B cell (primary cell): ENCODE measurements around the gene ATP8A1.
"Not testable (repeated sequence)": the region's sequence is repeated elsewhere in the genome, so short reads cannot be mapped to it uniquely, and the experiment has no call there.

ENCODE experiments used
- CTCF ChIP-seq: fragments of 200-600 bp; IDR thresholded peaks from one replicate; pipeline ENCODE4 v1.8.0; 2022; ENCODE audit warnings: antibody characterized with exemption, mild to moderate bottlenecking
- EZH2 ChIP-seq: IDR thresholded peaks from 2 replicates; pipeline ENCODE4 v1.6.1; 2012; ENCODE audit warnings: borderline replicate concordance, low read depth, mild to moderate bottlenecking, moderate library complexity, low read length; ENCODE audit not compliant: insufficient read depth, poor library complexity, severe bottlenecking

- not testable (repeated sequence) for TF ChIP-seq CTCF, EZH2
Observed at GRCh38 chr4:42652529-42653231, 4.2 kb downstream of the ATP8A1 start.
